Testis (tissue), 3 donors: ENCODE results near the gene SIMC1. TPM values are rescaled to one million over a fixed set of nuclear protein-coding genes. Genes with fewer than 3 reads are reported as not detected.

Experiments
- DNase-seq: peaks from one replicate; pipeline ENCODE4 v3.0.0-alpha.2; 2019
- H3K27ac ChIP-seq, 2 donors: fragments of 200-600 bp; sonication (generic); one replicate each; pipeline ENCODE4 v1.5.1; 2019
- H3K27me3 ChIP-seq: fragments of 200-600 bp; sonication (generic); one replicate; pipeline ENCODE4 v1.5.1; 2019
- H3K36me3 ChIP-seq: fragments of 200-600 bp; sonication (generic); one replicate; pipeline ENCODE4 v1.5.1; 2017; ENCODE audit warnings: low read depth; ENCODE audit errors: missing control alignments
- H3K4me1 ChIP-seq: fragments of 200-600 bp; sonication (generic); one replicate; pipeline ENCODE4 v1.5.1; 2019
- H3K4me3 ChIP-seq, 2 donors: fragments of 200-600 bp; sonication (generic); one replicate each; pipeline ENCODE4 v1.5.1; 2017 to 2019
- H3K9me3 ChIP-seq: fragments of 200-600 bp; sonication (generic); one replicate; pipeline ENCODE4 v1.5.1; 2017
- CTCF ChIP-seq, 3 experiments: fragments of 450-650 bp in 2 of 3; fragments of 200-600 bp in 1 of 3; sonication (generic) in 1 of 3; IDR thresholded peaks; one replicate each; pipeline ENCODE4 v1.5.1; 2016 to 2019; ENCODE audit warnings: antibody characterized with exemption in 3 of 3, mild to moderate bottlenecking in 2 of 3, moderate library complexity in 1 of 3
- POLR2A ChIP-seq: fragments of 450-650 bp; IDR thresholded peaks from one replicate; pipeline ENCODE4 v1.6.1; 2017; ENCODE audit warnings: antibody characterized with exemption, mild to moderate bottlenecking, moderate library complexity
- WGBS, 2 donors: methylation state at CpG; one replicate each; pipeline ENCODE4 v1.1.5; 2018; 5-methylcytosine and 5-hydroxymethylcytosine counted together
- intact Hi-C: fragments of 100-400 bp; cut with DNase I; formaldehyde crosslinking; loops from one replicate; pipeline ENCODE4 v1.15.1; 2023; ENCODE audit warnings: low total_unique reads
- polyA plus RNA-seq: library from polyadenylated mRNA; stranded (reverse); fragments of 350-450 nt; fragmentation: Illumina TruSeq; extraction: RNeasy Lipid Tissue Mini Kit (QIAGEN cat#74804); gene quantifications from one replicate; pipeline ENCODE4 v1.2.3, GENCODE V29; 2014; ENCODE audit warnings: low read depth, low replicate concordance; ENCODE audit not compliant: insufficient read depth
- total RNA-seq, 2 donors: library from RNA; depleted of rRNA; stranded (reverse); fragments of >200 nt; gene quantifications; one replicate each; pipeline ENCODE4 v1.2.3, GENCODE V29; 2016

SIMC1 gene
- total and polyA plus RNA-seq, 3 donors from 2014 or later = 97.9 to 119 (median 106) TPM

DNA sequence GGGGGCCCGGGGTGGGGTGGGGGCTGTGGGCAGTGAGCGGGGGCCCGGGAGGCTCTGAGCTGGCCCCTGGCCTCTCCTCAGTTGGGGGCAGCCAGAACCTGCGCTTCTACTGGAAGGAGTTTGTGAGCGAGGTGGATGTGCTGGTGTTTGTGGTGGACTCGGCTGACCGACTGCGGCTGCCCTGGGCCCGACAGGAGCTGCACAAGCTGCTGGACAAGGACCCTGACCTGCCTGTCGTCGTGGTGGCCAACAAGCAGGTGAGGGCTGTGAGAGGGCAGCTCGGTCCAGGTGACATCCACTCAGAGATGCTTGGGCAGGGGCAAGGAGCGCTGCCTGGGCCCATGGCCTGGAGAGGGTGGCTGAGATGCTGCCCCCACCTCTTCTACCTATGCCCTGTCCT, 130.5 kb downstream of the SIMC1 start:
- no peaks in the 10 kb centered on the region for H3K27me3 ChIP-seq
- intact Hi-C loops = no loop called here
- no peak overlapping the region for H3K4me3 ChIP-seq
- no peaks in the 10 kb centered on the region for H3K36me3 ChIP-seq
- H3K4me1 ChIP-seq = peaks cover 16% of the 10 kb centered on the region
- no peak overlapping the region for H3K27ac ChIP-seq
- TF ChIP-seq POLR2A (no peak), CTCF (IDR thresholded peaks at IDR 0.05) (no peak)
- no peak for DNase-seq
- WGBS, 2 donors = 95 to 96% methylated on average over 11 of the region's 13 CpGs
- H3K9me3 ChIP-seq = no peaks in the 10 kb centered on the region

GRCh38 chr5:176369934-176370711, 131.9 kb downstream of the SIMC1 start:
- no peaks in the 10 kb centered on the region for H3K9me3 ChIP-seq
- TF ChIP-seq POLR2A = no peak
- TF ChIP-seq CTCF (IDR thresholded peaks at IDR 0.05) = no peak
- WGBS, 2 donors = 87 to 89% methylated on average over 8 of the region's 8 CpGs
- H3K27me3 ChIP-seq = no peaks in the 10 kb centered on the region
- H3K36me3 ChIP-seq = no peaks in the 10 kb centered on the region
- no peak for DNase-seq
- H3K27ac ChIP-seq = no peak overlapping the region
- intact Hi-C loops = no loop called here
- H3K4me3 ChIP-seq = no peak overlapping the region
- peaks cover 19% of the 10 kb centered on the region for H3K4me1 ChIP-seq

- H3K36me3 ChIP-seq = no peaks in the 10 kb centered on the region
These were observed 133.7 kb downstream of the SIMC1 start for GRCh38 chr5:176371621-176372539.

DNA sequence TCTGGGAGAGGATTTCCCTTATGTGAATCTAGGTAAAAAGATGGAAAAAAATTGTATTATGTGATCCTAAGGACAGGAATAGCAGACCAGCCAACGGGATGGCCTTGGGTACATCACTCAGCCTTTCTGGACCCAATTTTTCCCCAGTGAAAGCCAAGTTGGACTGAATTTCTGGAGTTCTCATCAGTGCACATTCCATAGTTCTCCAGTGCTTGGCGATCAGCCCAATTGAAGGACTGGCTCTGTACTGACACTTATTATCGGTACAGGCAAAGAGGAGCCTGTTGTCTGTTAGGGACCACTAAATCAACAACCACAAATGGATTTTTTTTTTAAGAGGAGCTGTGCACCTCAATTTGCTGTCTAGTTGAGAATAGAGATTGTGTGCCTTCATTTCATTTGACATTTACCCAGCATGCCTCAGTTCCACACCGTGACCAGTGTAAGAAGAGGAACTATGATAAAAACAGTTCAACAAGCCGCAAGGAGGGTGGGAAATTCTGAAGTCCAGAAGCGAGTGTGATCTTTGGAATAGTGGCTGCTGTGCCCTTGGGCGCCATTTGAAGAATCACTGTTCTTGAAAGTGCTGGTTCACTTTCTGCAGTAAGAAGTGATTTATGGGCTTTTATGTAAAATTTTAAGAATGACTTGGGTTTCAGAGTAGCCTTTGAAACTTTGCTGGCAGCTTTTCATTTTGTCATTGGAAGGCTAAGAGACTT, 135.0 kb downstream of the SIMC1 start:
- Histone ChIP-seq H3K9me3 (no peaks in the 10 kb centered on the region), H3K36me3 (no peaks in the 10 kb centered on the region), H3K27me3 (no peaks in the 10 kb centered on the region), H3K4me1 (peaks cover 19% of the 10 kb centered on the region), H3K4me3 (no peak overlapping the region), H3K27ac (peak overlapping the region in 1 of 2 donors; percentile 38)
- WGBS, 2 donors = 64 to 65% methylated on average over 7 of the region's 7 CpGs
- peak; percentile 75 for DNase-seq
- TF ChIP-seq CTCF (IDR thresholded peaks at IDR 0.05) (no peak), POLR2A (no peak)
- intact Hi-C loops = no loop called here

More at GRCh38 chr5:176371621-176372539, 133.7 kb downstream of the SIMC1 start:
- WGBS, 2 donors = 70 to 83% methylated on average over 12 to 13 of the region's 13 CpGs
- intact Hi-C loops = no loop called here
- H3K27me3 ChIP-seq = no peaks in the 10 kb centered on the region
- peak overlapping the region in 1 of 2 donors; percentile 38 for H3K27ac ChIP-seq
- TF ChIP-seq CTCF (IDR thresholded peaks at IDR 0.05) (no peak), POLR2A (no peak)
- H3K4me3 ChIP-seq = no peak overlapping the region
- no peaks in the 10 kb centered on the region for H3K9me3 ChIP-seq
- DNase-seq = peak; percentile 77
- peaks cover 19% of the 10 kb centered on the region for H3K4me1 ChIP-seq
